Measurements from ENCODE around the gene ATG16L2. TPM values are rescaled to one million over a fixed set of nuclear protein-coding genes. Genes with fewer than 3 reads are reported as not detected.

Gene ATG16L2
- total RNA-seq, 1 donor from 2014 or later = 74.1 TPM

DNA sequence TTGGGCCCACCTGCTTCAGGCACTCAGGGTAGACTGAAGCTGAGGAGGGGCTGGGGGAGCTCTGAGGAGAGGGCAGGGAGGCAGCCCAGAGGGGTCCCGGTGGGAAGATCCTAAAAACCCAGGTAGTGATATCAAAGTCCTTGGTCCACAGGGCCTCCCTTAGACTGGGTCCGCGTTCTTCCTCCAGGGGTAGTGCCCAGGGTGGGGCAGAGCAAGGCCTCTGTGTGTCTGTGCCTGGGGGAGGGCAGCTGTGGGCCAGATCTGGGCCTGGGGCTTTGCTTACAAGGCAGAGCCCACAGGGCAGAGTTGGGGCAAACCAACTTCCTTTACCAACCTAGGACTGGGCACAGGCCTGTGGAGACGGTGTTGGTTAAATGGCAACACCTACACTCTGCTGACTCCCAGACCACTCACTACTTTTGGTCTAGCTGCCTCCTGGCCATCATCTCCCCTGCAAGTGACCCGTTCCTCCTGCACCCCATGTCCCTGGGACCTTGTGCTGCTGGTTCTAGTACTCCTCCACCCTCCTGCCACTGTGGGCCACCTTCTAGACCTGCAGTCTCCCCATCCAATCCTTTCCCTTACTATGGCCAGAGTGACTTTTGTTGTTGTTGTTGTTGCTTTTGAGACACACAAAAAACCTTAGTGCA, 15.8 kb downstream of the ATG16L2 start:
- Mint-ChIP-seq H3K4me3 (no peak overlapping the region), H3K36me3 (ENCODE audit: low read depth) (peaks cover 32% of the 10 kb centered on the region), H3K9me3 (no peaks in the 10 kb centered on the region), H3K27me3 (no peaks in the 10 kb centered on the region), H3K27ac (no peak overlapping the region), H3K4me1 (peaks cover 17% of the 10 kb centered on the region)
- intact Hi-C loops (cut with micrococcal nuclease) = loop anchor here (2.0 kb wide), 1 partner anchor 413 kb away; no protein-coding TSS in a partner anchor
- DNase-seq = no peak

DNA sequence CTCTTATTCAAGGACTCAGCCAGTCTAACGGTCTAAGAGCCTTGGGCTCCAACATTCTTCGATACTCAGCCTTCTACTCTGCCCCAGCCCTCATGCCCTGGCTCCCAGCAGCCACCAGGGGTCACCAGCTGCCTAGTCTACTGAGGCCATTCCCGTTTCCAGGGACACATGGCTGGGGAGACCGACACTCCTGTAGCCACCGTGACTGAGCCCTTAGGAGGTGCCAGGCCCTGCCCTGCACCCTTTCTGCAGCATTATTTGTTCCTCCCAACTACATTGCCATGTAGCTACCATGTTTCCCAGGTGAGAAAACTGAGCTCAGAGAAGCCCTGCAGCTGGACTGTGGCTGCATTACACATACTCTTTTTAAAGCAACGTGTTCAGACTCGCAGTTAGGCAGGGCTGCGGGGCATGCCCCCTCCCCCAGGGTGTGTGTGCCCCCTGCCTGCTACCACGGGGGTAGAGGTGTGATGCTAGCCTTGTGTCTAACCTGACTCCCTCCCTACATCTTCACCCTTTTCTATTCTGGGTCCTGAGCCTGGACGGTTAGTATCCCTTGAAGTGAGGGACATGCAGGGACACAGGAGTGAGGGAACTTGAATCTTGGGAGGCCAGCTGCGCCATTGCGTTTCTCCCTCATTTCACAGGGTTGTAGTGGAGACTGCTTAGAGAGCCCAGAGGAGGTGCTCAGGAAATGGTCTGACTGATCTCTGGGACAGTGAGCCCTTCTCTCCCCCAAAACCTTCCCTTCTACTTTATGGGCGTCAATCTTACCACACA, 17.5 kb downstream of the ATG16L2 start:
- Mint-ChIP-seq H3K36me3 (ENCODE audit: low read depth) (peaks cover 32% of the 10 kb centered on the region), H3K4me1 (peaks cover 21% of the 10 kb centered on the region), H3K27ac (peak overlapping the region; percentile 37), H3K27me3 (no peaks in the 10 kb centered on the region), H3K9me3 (no peaks in the 10 kb centered on the region), H3K4me3 (no peak overlapping the region)
- intact Hi-C loops (cut with micrococcal nuclease) = loop anchor here (1.0 to 2.0 kb wide), 2 partner anchors 347 to 411 kb away; no protein-coding TSS in a partner anchor
- peak; percentile 85 for DNase-seq

DNA sequence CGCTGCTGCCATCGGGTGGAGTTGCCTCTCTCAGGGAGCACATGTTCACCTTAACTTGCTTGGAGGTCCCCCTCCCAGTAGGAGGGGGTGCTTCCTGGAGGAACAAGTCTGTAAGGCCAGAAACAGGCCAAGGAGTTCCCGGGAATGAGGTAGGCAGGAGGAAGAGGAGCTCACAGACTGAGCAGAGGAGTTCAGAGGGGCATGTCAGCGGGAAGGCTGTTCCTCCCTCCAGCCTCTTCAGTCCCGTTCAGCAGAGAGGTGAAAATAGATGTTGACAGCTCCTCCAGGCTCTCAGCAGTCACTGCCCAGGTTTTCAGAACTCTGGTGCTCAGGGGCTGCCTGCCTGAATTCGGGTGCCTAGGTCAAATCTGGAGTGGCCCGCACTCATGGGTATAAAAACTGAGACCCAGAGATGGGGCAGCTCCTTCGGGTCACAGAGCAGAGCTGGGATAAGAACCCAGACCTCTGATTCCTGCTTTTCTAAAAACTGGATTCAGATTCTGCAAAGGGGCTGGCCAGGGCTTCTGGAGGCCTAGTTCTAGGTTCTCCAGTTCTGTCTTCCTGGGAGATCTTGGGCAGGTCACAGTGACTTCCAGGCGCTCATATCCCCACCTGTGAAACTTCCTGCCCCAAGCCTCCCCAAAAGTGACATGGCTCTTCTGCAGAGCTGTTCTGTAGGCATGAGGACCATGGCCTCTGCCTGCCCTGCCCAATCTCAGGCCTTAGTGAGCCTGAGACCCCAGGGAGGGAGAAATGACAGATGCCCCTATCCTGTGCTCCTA, 18.3 kb downstream of the ATG16L2 start:
- H3K27ac Mint-ChIP-seq = peak overlapping the region; percentile 64
- H3K36me3 Mint-ChIP-seq (ENCODE audit: low read depth) = peaks cover 32% of the 10 kb centered on the region
- H3K9me3 Mint-ChIP-seq = no peaks in the 10 kb centered on the region
- DNase-seq = no peak
- no peaks in the 10 kb centered on the region for H3K27me3 Mint-ChIP-seq
- intact Hi-C loops (cut with micrococcal nuclease) = no loop called here
- H3K4me1 Mint-ChIP-seq = peaks cover 15% of the 10 kb centered on the region
- no peak overlapping the region for H3K4me3 Mint-ChIP-seq

DNA sequence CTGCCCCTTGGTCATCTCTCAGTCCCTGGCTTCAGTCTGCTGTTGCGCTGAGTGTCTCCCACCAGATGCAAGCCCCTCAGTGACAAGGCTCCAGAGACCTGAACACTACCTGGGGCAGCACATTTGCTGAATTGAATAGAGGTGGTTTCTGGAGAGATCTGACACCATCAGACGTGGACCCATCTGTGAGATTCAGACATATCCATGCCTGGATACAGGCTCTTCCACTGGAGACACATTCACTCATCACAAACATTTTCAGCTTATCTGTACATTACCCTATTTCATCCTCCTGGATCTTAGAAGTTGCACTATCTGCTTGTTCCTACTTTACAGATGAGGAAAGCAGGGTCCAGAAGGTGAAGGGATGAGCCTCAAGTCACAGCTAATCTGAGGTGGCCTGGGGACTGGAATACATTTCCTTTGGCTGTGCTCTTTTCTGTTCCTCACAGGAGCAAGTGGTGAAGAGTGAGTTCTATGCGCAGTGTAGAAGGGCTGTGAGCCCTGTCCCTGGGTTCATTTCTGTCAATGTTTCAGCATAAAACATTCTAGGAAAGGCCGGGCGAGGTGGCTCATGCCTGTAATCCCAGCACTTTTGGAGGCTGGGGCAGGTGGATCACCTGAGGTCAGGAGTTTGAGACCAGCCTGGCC, 19.0 kb downstream of the ATG16L2 start:
- peak overlapping the region; percentile 64 for H3K27ac Mint-ChIP-seq
- no peak overlapping the region for H3K4me3 Mint-ChIP-seq
- H3K27me3 Mint-ChIP-seq = no peaks in the 10 kb centered on the region
- peaks cover 16% of the 10 kb centered on the region for H3K4me1 Mint-ChIP-seq
- intact Hi-C loops (cut with micrococcal nuclease) = no loop called here
- H3K36me3 Mint-ChIP-seq (ENCODE audit: low read depth) = peaks cover 30% of the 10 kb centered on the region
- DNase-seq = no peak
- H3K9me3 Mint-ChIP-seq = no peaks in the 10 kb centered on the region

DNA sequence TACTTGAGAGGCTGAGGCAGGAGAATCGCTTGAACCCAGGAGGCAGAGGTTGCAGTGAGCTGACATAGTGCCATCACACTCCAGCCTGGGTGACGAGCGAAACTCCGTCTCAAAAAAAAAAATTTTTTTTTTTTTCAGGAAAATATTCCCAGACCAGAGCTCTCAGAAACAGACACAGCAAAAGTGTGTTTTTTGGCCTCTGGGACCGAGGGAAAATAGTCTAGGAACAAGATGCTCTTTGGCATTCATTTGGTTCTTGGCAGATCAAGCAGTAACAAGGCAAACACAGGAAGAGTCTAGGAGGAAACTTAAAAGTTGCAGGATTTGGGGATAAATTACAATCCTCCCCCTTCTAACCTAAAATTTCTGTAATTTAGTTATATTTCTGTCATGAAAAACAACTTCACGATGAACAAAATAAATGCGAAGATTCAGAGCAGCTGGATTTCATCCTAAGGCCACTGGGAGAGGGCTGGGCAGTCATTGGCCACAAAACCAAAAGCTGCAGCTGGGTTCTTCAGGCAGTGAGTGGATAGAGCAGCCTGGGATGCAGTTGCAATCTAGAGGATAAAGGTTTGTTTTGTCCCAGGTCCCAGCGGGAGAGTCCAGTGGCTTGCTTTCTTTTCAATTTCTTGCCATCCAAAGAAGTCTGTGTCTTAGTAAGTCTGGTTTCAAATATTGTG, 19.7 kb downstream of the ATG16L2 start:
- DNase-seq = no peak
- Mint-ChIP-seq H3K4me3 (no peak overlapping the region), H3K36me3 (ENCODE audit: low read depth) (peaks cover 29% of the 10 kb centered on the region), H3K9me3 (no peaks in the 10 kb centered on the region), H3K27me3 (no peaks in the 10 kb centered on the region), H3K27ac (no peak overlapping the region), H3K4me1 (peaks cover 19% of the 10 kb centered on the region)
- intact Hi-C loops (cut with micrococcal nuclease) = no loop called here

DNA sequence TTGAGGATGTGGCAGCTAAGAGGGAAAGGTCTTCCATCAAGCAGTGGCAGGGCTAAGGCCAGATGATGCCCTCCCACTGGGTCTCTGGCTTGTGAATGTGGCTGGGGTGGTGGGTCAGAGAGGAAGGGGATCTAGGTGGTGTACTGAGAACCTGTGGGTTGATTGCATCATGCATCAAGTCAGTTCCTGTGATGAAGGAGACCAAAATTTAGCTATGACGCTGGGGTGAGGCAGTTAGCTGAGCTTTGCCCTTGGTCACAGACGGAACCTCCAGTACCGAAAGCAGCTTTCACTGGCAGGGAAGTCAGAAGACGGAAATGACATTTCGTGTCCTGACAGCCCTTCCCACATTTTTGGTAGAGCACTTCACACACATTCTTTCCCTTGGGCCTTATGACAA, 20.7 kb downstream of the ATG16L2 start:
- H3K4me1 Mint-ChIP-seq = peaks cover 20% of the 10 kb centered on the region
- intact Hi-C loops (cut with micrococcal nuclease) = no loop called here
- DNase-seq = peak; percentile 59
- peaks cover 29% of the 10 kb centered on the region for H3K36me3 Mint-ChIP-seq (ENCODE audit: low read depth)
- no peak overlapping the region for H3K4me3 Mint-ChIP-seq
- H3K9me3 Mint-ChIP-seq = no peaks in the 10 kb centered on the region
- no peaks in the 10 kb centered on the region for H3K27me3 Mint-ChIP-seq
- H3K27ac Mint-ChIP-seq = peak overlapping the region; percentile 25

DNA sequence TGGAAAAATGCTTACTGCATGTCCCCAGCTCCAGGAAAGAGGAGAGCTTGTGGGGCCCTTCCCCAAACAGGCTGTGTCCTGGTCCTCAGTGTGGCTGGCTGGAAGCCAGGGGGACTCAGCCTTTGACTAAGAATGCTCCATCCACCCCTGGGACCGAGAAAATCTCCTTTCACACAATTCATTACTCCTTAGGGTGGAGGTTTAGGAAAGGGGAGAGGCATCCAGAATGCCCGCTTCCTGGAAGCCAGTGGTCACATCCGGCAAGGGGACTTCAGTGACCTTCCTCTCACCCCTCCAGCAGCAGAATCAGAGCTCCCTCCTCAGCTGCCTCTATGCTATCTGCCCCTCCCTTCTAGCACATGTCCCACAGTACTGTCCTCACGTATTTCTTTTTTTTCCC, 21.9 kb downstream of the ATG16L2 start:
- H3K36me3 Mint-ChIP-seq (ENCODE audit: low read depth) = peaks cover 29% of the 10 kb centered on the region

DNA sequence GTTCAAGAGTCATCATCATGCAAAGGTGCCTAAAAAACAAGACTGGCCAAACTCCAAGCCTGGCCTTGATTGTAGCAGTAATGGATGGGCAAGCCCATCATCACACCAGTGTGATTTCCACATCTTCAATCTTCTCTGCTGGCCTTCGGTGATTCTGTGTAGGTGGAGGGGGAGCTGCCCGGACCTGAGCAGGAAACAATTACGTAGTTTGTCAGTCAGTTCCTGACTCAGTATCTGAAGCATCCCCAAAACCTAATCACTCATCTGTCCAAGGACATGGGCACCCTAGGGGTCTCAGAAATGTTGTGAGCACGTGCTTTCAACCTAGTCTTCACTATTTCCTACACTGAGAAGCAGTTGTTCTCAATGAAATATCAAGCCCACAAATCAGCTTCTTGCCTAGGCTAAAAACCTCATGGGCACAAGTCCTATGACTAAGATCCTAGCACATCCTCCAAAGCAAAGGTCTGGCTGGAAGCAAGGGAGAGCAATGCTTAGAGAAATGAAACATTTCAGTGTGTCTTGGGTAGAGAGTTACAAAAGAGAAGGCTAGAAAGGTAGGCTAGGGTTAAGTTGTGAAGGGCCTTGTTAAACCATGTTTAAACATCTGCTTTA, 24.6 kb downstream of the ATG16L2 start:
- no peak overlapping the region for H3K4me3 Mint-ChIP-seq
- DNase-seq = no peak
- H3K27me3 Mint-ChIP-seq = no peaks in the 10 kb centered on the region
- peaks cover 36% of the 10 kb centered on the region for H3K36me3 Mint-ChIP-seq (ENCODE audit: low read depth)
- intact Hi-C loops (cut with micrococcal nuclease) = no loop called here
- H3K9me3 Mint-ChIP-seq = no peaks in the 10 kb centered on the region
- peaks cover 16% of the 10 kb centered on the region for H3K4me1 Mint-ChIP-seq
- no peak overlapping the region for H3K27ac Mint-ChIP-seq

More for the DNA sequence above, 21.9 kb downstream of the ATG16L2 start:
- H3K4me3 Mint-ChIP-seq = no peak overlapping the region
- H3K27ac Mint-ChIP-seq = no peak overlapping the region
- DNase-seq = no peak
- no peaks in the 10 kb centered on the region for H3K9me3 Mint-ChIP-seq
- intact Hi-C loops (cut with micrococcal nuclease) = no loop called here
- no peaks in the 10 kb centered on the region for H3K27me3 Mint-ChIP-seq
- peaks cover 20% of the 10 kb centered on the region for H3K4me1 Mint-ChIP-seq

DNA sequence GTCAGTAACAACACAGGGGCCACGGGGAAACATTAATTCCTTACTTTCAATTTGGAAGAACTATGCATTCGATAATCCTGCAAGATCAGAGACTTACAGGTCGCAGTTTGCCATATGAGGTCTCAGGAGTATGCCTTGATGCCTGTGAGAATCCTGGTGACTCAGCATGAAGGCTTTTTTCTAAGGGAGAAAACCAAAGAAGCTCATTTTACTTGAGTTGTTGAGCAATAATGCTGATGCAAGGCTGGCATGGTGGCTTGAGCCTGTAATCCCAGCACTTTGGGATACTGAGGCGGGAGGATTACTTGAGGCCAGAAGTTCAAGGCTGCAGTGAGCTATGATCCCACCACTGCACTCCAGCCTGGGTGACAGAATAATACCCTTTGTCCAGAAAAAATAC, 26.6 kb downstream of the ATG16L2 start:
- H3K27me3 Mint-ChIP-seq = no peaks in the 10 kb centered on the region
- peaks cover 6% of the 10 kb centered on the region for H3K4me1 Mint-ChIP-seq
- no peaks in the 10 kb centered on the region for H3K9me3 Mint-ChIP-seq
- no peak overlapping the region for H3K4me3 Mint-ChIP-seq
- no peak overlapping the region for H3K27ac Mint-ChIP-seq
- H3K36me3 Mint-ChIP-seq (ENCODE audit: low read depth) = peaks cover 41% of the 10 kb centered on the region
- intact Hi-C loops (cut with micrococcal nuclease) = no loop called here
- DNase-seq = no peak

DNA sequence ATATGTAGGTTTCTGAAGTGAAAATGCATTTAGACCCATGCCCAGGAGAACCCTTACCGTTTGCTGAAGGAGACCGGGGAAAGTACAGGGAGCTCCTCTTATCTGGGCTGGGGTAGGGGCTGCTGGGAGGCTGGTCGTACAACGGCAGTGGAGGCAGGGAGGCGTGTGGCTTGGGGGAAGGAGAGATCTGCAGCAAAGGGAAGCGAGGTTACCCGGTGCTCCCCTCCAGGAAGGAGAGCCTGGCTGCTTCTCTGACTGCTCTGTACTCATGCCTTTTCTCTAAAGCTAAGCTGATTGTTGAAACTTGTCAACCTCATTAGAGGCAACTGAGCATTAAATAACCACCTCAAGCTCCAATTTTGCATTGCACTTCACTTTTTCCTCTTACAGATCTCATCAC, 27.2 kb downstream of the ATG16L2 start:
- Mint-ChIP-seq H3K27me3 (no peaks in the 10 kb centered on the region), H3K36me3 (ENCODE audit: low read depth) (peaks cover 41% of the 10 kb centered on the region), H3K9me3 (no peaks in the 10 kb centered on the region), H3K4me3 (no peak overlapping the region), H3K27ac (no peak overlapping the region), H3K4me1 (peaks cover 6% of the 10 kb centered on the region)
- no peak for DNase-seq
- intact Hi-C loops (cut with micrococcal nuclease) = no loop called here

DNA sequence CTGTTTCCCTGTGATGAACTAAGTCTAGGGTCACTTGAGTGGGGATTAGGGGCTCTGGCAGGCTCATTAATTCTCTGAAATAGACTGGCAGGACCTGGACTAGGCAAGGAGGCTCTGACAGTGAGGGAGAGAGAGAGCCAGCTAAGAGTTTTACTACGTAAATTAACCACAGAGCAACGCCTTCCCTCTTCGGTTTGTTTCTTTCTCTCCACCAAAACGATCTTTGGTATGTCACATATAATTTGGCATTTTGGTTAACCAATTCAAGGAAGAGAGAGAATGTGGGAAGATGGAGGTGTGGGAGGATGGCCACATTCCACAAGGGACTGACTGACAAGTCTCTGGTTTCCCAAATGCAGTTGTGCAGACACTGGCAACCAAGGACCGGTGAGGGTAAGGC, 27.9 kb downstream of the ATG16L2 start:
- intact Hi-C loops (cut with micrococcal nuclease) = no loop called here
- Mint-ChIP-seq H3K36me3 (ENCODE audit: low read depth) (peaks cover 41% of the 10 kb centered on the region), H3K27me3 (no peaks in the 10 kb centered on the region), H3K27ac (no peak overlapping the region), H3K9me3 (no peaks in the 10 kb centered on the region), H3K4me1 (peaks cover 6% of the 10 kb centered on the region), H3K4me3 (no peak overlapping the region)
- no peak for DNase-seq

DNA sequence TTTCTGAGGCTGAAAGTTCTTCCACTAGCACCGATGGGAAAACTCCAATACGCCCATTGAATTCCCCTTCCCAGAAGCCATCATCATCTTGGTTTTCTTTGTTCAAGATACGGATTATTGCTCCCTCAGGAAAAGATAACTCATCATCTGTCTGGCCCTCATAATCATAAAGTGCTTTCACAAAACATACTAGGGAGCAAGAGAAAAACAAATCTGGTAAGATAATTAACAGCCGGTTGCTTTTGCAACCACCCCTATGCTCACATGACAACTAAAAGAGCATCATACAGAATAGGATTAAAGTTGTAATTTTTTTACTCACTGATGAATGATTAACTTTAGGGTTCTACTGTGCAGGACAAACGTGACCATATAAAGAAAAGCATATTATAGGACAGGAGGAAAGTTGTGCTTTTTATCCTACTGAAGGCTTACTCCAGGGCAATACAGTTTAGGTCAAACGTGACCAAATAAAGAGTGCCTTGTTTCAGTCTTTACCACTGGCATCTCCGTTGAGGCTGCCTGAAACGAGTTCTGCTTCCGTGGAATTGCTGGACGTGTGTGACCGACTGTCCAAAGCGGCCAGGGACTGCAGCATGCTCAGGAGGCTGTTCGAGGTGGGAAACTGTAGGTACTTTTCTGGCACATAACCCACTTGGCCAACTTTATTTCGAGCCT, 28.6 kb downstream of the ATG16L2 start:
- H3K4me3 Mint-ChIP-seq = no peak overlapping the region
- DNase-seq = no peak
- H3K4me1 Mint-ChIP-seq = peaks cover 6% of the 10 kb centered on the region
- H3K27ac Mint-ChIP-seq = no peak overlapping the region
- H3K36me3 Mint-ChIP-seq (ENCODE audit: low read depth) = peaks cover 43% of the 10 kb centered on the region
- intact Hi-C loops (cut with micrococcal nuclease) = no loop called here
- no peaks in the 10 kb centered on the region for H3K9me3 Mint-ChIP-seq
- H3K27me3 Mint-ChIP-seq = no peaks in the 10 kb centered on the region

Measured in activated CD4-positive, alpha-beta T cell treated with anti-CD3 and anti-CD28 coated beads, Interleukin-2, amount 10 ng/mL, durations not matched to agents 24 days and 14 days (primary cell).